HG03558 (cell line): ENCODE results near the gene TIGD6.
"Not testable (repeated sequence)": the region's sequence is repeated elsewhere in the genome, so short reads cannot be mapped to it uniquely, and the experiment has no call there.

Experiments
- ATAC-seq: cut with Tn5 transposase; IDR thresholded peaks from one replicate; pipeline ENCODE4 v1.9.1; 2021; ENCODE audit warnings: moderate number of reproducible peaks; ENCODE audit not compliant: unreplicated experiment; ENCODE audit errors: extremely low read depth

The TIGD6 gene

DNA sequence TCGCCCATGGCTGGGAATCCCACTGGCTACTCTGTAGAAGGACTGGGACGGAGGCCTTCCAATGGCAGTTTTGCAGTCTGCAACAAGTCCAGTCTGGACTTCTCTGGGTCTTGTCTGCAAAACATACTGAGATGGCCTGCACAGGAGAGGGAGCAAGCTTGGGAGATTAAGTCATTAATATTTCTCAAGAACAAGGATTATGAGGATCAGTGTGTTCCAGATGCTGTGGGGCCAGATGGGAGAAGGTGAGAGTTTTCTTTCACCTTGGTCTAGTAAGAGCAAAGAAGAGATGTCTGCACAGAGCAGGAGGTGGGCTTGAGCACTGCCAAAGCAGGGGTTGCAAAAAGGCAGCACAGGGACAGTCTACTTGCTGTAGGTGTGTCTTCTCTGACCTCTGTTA lies 55.8 kb downstream of the TIGD6 start, which contains the start of gene PDE6A:
Gene PDE6A, minus strand, starts transcription at position 128 of the 400 bp plus-strand sequence. Its CDS starts 120 bp downstream, at position 8.
- no peak for ATAC-seq

DNA sequence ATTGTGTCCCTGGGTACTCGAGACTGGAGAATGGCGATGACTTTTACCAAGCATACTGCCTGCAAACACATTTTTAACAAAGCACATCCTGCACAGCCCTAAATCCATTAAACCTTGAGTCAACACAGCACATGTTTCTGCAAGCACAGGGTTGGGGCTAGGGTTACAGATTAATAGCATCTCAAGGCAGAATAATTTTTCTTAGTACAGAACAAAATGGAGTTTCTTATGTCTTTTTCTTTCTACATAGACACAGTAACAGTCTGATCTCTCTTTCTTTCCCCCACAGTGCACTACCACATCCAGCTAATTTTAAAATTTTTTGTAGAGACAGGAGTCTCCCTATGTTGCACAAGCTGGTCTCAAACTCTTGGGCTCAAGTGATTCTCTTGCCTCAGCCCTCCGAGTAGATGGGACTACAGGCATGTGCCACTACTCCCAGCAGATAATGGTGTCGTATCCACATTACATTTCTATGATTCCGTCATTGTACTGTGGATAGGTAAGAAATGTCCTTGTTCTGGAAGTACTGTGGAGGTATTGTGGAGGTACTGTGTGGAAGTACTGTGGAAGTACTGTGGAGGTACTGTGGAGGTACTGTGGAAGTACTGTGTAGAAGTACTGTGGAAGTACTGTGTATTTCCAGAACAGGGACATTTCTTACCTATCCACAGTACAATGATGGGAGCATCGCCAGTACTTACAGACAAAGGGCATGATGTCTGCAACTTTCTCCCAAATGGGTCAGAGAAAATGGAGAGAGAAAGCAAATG lies 57.1 kb downstream of the TIGD6 start:
- ATAC-seq, result not testable (repeated sequence)
